GM19324 (cell line): Measurements from ENCODE around the gene TTC17.
"Not testable (repeated sequence)": the region's sequence is repeated elsewhere in the genome, so short reads cannot be mapped to it uniquely, and the experiment has no call there.

Experiments used
- ATAC-seq: cut with Tn5 transposase; IDR thresholded peaks from one replicate; pipeline ENCODE4 v1.9.1; 2021; ENCODE audit warnings: mild to moderate bottlenecking, moderate library complexity; ENCODE audit not compliant: unreplicated experiment, low FRiP score

The TTC17 gene

GRCh38 chr11:43378897-43379296 lies 20.2 kb downstream of the TTC17 start:
- ATAC-seq: no peak

- ATAC-seq: no peak
These were observed 23.1 kb downstream of the TTC17 start for GRCh38 chr11:43381802-43382201.

GRCh38 chr11:43382614-43383013 lies 23.9 kb downstream of the TTC17 start:
- no peak for ATAC-seq

DNA sequence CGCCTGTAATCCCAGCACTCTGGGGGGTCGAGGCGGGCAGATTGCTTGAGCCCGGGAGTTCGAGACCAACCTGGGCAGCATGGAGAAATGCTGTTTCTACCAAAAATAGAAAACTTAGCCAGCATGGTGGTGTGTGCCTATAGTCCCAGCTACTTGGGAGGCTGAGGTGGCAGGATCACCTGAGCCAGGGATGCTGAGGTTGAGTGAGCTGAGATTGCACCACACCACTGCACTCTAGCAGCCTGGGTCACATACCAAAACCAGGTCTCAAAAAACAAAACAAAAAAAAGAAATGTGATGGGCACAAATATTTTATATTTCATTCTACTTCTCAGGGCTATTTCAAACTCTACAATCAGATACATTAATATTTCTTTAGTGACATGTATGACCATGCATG lies 25.7 kb downstream of the TTC17 start:
- no peak for ATAC-seq

DNA sequence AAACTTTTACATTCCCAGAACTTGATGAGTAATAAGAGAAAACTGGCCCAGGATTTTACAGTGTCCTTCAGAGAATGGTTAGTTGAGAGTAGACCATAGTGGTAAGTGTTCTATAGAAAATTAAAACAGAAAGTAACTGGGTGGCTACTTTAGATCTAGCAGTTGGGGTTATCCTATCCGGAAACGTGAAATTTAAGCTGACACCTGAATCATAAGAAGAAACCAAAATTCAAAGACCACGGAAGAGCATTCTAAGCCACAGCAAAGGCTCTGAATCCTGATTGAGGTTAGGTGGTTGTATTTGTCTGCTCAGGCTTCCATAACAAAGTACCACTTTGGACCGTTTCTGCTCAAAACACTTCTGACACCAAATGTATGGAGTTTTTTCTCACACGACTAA lies 34.0 kb downstream of the TTC17 start:
- ATAC-seq: no peak

GRCh38 chr11:43393765-43394355 lies 35.1 kb downstream of the TTC17 start:
- ATAC-seq: no peak

- no peak for ATAC-seq
These were observed 37.9 kb downstream of the TTC17 start for GRCh38 chr11:43396617-43397016.

DNA sequence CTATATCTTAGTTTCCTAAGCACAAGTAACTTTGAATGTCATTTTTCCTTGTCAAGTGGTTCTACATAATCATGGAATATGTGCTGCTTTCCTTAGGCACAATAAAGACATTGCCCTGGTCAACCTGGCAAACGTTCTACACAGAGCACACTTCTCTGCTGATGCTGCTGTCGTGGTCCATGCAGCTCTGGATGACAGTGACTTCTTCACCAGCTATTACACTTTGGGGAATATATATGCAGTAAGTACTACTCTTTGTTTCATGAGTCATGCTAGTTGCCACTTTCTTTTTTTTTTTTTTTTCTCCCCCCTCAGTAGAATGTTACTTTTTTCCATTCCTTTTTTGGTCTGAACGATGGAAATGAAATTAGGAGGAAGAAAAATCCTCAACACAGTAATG lies 38.5 kb downstream of the TTC17 start:
- no peak for ATAC-seq

DNA sequence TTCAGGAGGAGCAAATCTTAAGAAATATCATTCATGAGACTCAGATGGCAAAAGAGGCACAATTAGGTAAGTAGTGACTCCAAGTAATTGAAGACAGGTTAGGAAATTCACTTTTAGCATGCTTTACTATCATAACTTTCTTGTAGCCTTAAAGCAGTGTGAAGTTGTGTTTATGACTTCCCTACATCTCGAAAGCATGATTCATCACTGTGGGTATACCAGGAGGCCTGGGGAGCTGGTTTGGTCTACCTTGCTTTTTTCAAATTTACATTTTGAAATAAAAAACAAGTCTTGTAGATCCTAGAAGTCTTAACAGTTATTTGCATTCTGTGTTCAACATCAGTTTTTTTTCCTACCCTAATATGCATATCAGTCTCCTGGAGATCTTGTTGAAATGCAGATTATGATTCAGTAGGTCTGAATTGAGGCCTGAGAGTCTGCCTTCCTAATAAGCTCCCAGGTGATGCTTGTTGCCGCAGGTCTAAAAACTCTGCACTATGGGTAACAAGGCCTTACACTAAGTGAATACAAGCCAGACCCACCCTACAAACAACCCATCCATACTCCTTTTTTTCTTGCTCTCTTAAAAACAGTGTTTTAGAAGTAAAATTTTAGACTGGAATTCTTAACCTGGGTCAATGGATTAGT lies 41.4 kb downstream of the TTC17 start:
- no peak for ATAC-seq

DNA sequence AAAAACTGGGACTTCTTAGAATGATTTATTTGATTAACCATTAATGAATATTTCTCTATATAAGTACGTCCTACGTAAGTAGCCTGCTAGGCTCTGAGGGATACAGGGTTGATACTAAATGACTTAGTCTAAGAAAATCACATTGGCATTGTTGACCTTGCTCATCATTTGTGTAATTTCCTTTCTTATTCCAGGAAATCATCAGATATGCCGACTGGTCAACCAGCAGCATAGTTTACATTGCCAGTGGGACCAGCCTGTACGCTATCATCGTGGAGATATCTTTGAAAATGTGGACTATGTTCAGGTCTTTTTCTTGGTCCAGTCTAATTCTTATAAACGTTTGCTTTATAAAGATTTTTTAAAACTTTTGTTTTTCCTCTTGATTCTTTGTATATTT lies 42.5 kb downstream of the TTC17 start:
- no peak for ATAC-seq

GRCh38 chr11:43401811-43402210 lies 43.1 kb downstream of the TTC17 start:
- not testable (repeated sequence) for ATAC-seq

- no peak for ATAC-seq
These were observed 44.9 kb downstream of the TTC17 start for GRCh38 chr11:43403357-43404231.

DNA sequence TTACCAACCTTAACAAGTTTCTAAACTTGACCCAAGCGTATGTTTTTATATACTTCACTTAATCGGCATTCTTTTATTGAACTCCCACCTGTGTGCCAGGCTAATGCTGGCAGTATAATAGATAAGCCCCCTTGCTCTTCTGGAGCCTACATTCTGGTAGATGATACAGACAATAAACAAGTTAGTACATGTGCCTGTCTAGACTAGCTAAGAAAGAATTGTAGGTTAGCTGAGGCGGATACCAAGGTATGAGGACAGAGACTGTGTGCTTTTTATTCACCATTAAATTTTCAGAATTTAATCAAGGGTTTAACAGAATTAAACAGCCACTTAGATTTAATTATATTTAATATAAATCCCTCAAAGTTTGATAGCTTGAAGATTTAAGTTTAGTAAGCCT lies 45.7 kb downstream of the TTC17 start:
- ATAC-seq: no peak

DNA sequence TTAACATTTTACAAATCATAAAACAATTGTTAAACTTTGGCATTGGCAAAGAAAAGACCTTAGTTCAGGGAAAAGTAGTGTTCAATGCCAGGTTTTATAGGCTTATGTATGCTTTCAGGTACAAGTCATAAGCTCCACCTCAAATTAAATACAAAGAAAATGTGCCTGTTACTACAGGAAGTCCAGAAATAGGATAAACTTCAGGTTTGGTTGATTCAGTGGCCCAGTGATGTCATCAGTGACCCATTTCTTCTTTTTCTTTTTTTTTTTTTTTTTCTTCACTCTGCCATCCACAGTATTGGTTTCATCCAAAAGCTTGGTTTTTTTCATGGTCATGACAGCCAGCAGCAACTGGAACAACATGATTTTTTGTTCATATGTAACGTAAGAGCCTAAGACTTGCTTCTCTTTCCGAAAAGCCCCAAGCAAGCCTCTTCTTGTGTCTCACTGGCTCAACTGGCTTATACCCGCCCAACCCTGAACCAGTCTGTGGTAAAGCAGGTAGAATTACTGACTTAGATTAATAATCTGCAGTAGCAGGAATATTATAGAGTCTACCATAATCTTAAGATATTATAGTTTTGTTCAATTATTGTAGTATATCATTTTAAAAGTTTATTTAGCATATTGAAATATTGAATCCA lies 46.2 kb downstream of the TTC17 start:
- ATAC-seq: no peak

DNA sequence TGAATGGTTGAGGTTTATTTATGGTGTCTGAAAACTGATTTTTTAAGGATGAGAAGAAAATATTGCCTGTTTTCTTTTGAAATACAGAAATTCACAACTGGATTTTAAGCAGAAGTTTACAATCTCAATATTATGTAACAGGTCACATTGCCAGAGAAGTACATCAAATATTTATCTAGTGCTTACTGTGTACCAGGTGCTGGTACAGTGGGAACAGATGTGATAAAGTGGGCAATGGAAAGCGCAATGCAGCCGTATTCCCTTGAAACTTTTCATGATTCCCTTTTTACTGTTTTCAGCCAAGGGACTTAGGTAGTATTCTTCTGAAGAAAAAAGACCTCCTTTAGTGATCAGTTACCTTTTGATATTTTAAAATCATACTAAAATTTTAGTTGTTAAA lies 49.6 kb downstream of the TTC17 start:
- ATAC-seq: no peak

- ATAC-seq: no peak
These were observed 51.7 kb downstream of the TTC17 start for GRCh38 chr11:43410394-43410793.

DNA sequence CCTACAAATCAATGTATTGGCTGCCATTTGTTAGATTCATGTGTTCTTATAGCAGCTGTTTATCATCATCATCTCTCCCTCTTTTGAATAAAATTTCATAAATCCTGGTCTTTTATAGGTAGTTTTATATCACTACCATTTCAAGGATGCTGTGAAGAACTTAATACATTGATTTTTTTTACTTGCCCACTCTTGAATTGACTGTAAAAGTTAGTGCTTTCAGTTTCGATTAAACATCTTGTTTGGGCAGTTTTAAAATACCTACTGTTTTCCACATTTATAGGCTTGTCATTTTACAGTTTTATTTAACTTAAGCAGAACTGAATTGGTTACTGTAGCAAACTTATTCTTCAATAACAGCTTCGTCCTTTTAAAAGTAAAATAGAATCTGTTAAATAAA lies 59.5 kb downstream of the TTC17 start:
- no peak for ATAC-seq

DNA sequence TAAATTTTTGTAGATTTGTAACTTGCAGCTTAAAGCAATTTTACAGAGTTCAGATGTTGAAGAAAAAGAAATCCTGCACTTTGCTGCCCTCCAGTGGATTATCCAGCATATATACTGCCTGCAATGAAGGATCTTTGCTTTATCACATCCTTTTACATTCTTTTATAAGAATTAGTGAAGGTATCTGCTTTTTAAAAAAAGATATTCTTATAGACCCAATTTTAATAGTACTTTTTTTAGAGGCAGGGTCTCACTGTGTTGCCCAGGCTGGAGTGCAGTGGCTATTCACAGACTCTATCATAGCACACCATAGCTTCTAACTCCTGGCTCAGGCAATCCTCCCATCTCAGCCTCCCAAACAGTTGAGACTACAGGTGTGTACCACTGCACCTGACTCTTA lies 60.7 kb downstream of the TTC17 start:
- ATAC-seq: no peak

GRCh38 chr11:43427971-43428370 lies 69.3 kb downstream of the TTC17 start:
- no peak for ATAC-seq

- ATAC-seq: not testable (repeated sequence)
These were observed 72.2 kb downstream of the TTC17 start for GRCh38 chr11:43430916-43431315.

- no peak for ATAC-seq
These were observed 76.2 kb downstream of the TTC17 start for GRCh38 chr11:43434893-43435292.
